Calu3 (cell line): ENCODE measurements around the gene KCTD4. TPM values are rescaled to one million over a fixed set of nuclear protein-coding genes. Genes with fewer than 3 reads are reported as not detected.
A peak's percentile ranks its signal among the peaks of the same experiment; 100 is the strongest.
"Not testable (repeated sequence)": the region's sequence is repeated elsewhere in the genome, so short reads cannot be mapped to it uniquely, and the experiment has no call there.

ENCODE experiments used
- BruUV-seq: library from RNA; stranded (reverse); fragments of 400-500 nt; replicated peaks from 2 replicates; lab custom pipeline; 2021; lab: Mats Ljungman, UMichigan
- CTCF ChIA-PET: fragments of 300-600 bp; sonication (Branson Sonifier 250); formaldehyde crosslinking; loops from one replicate; lab custom pipeline; 2022; ENCODE audit warnings: antibody characterized with exemption; lab: Charles Lee
- DNase-seq: peaks from one replicate; pipeline ENCODE4 v3.0.0; 2022
- H3K27ac Mint-ChIP-seq: one replicate; pipeline ENCODE4 v1.8.0; 2022; ENCODE audit warnings: mixed read lengths; ENCODE audit not compliant: unreplicated experiment
- H3K27me3 Mint-ChIP-seq: one replicate; pipeline ENCODE4 v1.8.0; 2022; ENCODE audit warnings: mixed read lengths; ENCODE audit not compliant: unreplicated experiment
- H3K36me3 Mint-ChIP-seq: one replicate; pipeline ENCODE4 v1.8.0; 2022; ENCODE audit warnings: mild to moderate bottlenecking, moderate library complexity, mixed read lengths; ENCODE audit not compliant: insufficient read depth, unreplicated experiment
- H3K4me1 Mint-ChIP-seq: one replicate; pipeline ENCODE4 v1.8.0; 2022; ENCODE audit warnings: mild to moderate bottlenecking, low read depth, mixed read lengths; ENCODE audit not compliant: unreplicated experiment
- H3K4me3 Mint-ChIP-seq: one replicate; pipeline ENCODE4 v1.8.0; 2022; ENCODE audit warnings: mild to moderate bottlenecking, low read depth, moderate library complexity, mixed read lengths; ENCODE audit not compliant: unreplicated experiment
- H3K9me3 Mint-ChIP-seq: one replicate; pipeline ENCODE4 v1.8.0; 2022; ENCODE audit warnings: low read depth, mixed read lengths; ENCODE audit not compliant: unreplicated experiment
- intact Hi-C: fragments of 100-400 bp; cut with micrococcal nuclease; formaldehyde crosslinking; loops from one replicate; pipeline ENCODE4 v1.10.0; 2022; ENCODE audit not compliant: unreplicated experiment
- total RNA-seq: library from RNA; stranded (reverse); gene quantifications from 2 replicates; pipeline ENCODE4 v1.2.3, GENCODE V29; 2022
- TF ChIP-seq, protein P1 (sequence below): fragments of 200-600 bp; IDR thresholded peaks from one replicate; pipeline ENCODE4 v1.8.0; 2022; ENCODE audit warnings: antibody characterized with exemption; ENCODE audit not compliant: unreplicated experiment

Gene KCTD4
- total RNA-seq, 1 experiment from 2014 or later, result not detected

DNA sequence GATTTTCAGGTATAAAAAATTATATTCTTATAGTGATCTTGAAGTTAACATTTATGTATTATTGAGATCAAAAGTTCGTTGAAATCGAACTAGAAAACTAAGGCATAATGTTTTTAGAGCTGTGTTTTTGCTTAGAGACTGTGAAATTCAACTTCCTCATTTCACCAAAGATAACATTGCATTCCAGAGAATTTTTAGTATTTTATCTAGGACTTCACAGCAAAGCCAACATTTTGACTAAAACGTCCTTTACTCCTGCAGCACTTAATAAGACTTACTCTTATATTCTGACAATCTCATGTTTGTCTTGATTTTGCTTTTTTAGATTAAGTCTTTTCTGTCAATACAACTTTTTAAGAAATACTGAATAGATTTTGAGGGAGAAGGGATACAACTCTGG is 4.7 kb downstream of the KCTD4 start:
- no TSS peak for BruUV-seq
- TF ChIP-seq, protein P1, sequence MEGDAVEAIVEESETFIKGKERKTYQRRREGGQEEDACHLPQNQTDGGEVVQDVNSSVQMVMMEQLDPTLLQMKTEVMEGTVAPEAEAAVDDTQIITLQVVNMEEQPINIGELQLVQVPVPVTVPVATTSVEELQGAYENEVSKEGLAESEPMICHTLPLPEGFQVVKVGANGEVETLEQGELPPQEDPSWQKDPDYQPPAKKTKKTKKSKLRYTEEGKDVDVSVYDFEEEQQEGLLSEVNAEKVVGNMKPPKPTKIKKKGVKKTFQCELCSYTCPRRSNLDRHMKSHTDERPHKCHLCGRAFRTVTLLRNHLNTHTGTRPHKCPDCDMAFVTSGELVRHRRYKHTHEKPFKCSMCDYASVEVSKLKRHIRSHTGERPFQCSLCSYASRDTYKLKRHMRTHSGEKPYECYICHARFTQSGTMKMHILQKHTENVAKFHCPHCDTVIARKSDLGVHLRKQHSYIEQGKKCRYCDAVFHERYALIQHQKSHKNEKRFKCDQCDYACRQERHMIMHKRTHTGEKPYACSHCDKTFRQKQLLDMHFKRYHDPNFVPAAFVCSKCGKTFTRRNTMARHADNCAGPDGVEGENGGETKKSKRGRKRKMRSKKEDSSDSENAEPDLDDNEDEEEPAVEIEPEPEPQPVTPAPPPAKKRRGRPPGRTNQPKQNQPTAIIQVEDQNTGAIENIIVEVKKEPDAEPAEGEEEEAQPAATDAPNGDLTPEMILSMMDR, result no peak
- intact Hi-C loops, result no loop called here
- CTCF ChIA-PET, result no interaction called here
- Mint-ChIP-seq H3K36me3 (no peaks in the 10 kb centered on the region), H3K27ac (no peak overlapping the region), H3K4me3 (no peak overlapping the region), H3K4me1 (peaks cover 35% of the 10 kb centered on the region), H3K9me3 (no peaks in the 10 kb centered on the region), H3K27me3 (no peaks in the 10 kb centered on the region)
- DNase-seq, result no peak

GRCh38 chr13:45195421-45195820 is 5.4 kb downstream of the KCTD4 start:
- CTCF ChIA-PET, result no interaction called here
- TF ChIP-seq, protein P1, result no peak
- no TSS peak for BruUV-seq
- no peaks in the 10 kb centered on the region for H3K27me3 Mint-ChIP-seq
- H3K4me3 Mint-ChIP-seq, result no peak overlapping the region
- no peak for DNase-seq
- H3K36me3 Mint-ChIP-seq, result no peaks in the 10 kb centered on the region
- intact Hi-C loops, result no loop called here
- H3K27ac Mint-ChIP-seq, result no peak overlapping the region
- peaks cover 30% of the 10 kb centered on the region for H3K4me1 Mint-ChIP-seq
- H3K9me3 Mint-ChIP-seq, result no peaks in the 10 kb centered on the region

GRCh38 chr13:45194081-45194939 is 6.5 kb downstream of the KCTD4 start:
- DNase-seq, result no peak
- Mint-ChIP-seq H3K27ac (no peak overlapping the region), H3K36me3 (no peaks in the 10 kb centered on the region), H3K27me3 (no peaks in the 10 kb centered on the region), H3K4me3 (no peak overlapping the region), H3K4me1 (peaks cover 28% of the 10 kb centered on the region), H3K9me3 (no peaks in the 10 kb centered on the region)
- no TSS peak for BruUV-seq
- intact Hi-C loops, result no loop called here
- TF ChIP-seq, protein P1, result no peak
- CTCF ChIA-PET, result no interaction called here

DNA sequence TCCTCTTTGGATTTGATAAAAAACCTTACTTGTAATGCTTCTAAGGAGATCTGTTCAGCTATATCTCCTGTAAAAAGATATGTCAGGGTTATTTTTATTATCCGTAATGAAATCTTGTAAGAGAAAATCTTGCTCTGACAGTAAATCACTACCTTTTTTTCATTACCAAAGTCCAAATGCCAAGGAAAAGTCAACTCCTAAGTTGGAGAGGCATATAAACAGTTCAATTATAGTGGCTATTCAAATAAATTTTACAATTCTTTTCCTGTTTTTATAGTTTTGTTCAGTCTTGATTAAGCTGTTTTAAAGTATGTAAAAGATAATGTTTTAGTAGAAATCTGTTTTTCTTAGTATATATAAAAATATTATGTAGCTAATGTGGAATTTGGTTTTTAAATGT is 9.0 kb downstream of the KCTD4 start:
- no peak for DNase-seq
- Mint-ChIP-seq H3K27me3 (no peaks in the 10 kb centered on the region), H3K36me3 (no peaks in the 10 kb centered on the region), H3K4me1 (peaks cover 16% of the 10 kb centered on the region), H3K9me3 (no peaks in the 10 kb centered on the region), H3K27ac (no peak overlapping the region), H3K4me3 (no peak overlapping the region)
- intact Hi-C loops, result no loop called here
- TF ChIP-seq, protein P1, result no peak
- BruUV-seq, result no TSS peak
- CTCF ChIA-PET, result interaction anchor here (1.3 kb wide), 1 partner anchor 68 kb away, joined by 4 read pairs; no protein-coding TSS in a partner anchor

- H3K36me3 Mint-ChIP-seq, intact Hi-C loops, H3K4me3 Mint-ChIP-seq, H3K4me1 Mint-ChIP-seq, H3K9me3 Mint-ChIP-seq, BruUV-seq, H3K27me3 Mint-ChIP-seq: not testable (repeated sequence)
- CTCF ChIA-PET, result interaction anchor here (0.8 kb wide), 1 partner anchor 30 kb away, joined by 5 read pairs; no protein-coding TSS in a partner anchor
- peak; percentile 46 for DNase-seq
- H3K27ac Mint-ChIP-seq, result peak overlapping the region; percentile 27
These were observed 11.3 kb downstream of the KCTD4 start for GRCh38 chr13:45189511-45189910.

GRCh38 chr13:45189077-45189476 is 11.8 kb downstream of the KCTD4 start:
- H3K36me3 Mint-ChIP-seq, H3K4me3 Mint-ChIP-seq, intact Hi-C loops, DNase-seq, BruUV-seq, H3K27me3 Mint-ChIP-seq, H3K4me1 Mint-ChIP-seq, CTCF ChIA-PET, H3K9me3 Mint-ChIP-seq: not testable (repeated sequence)
- H3K27ac Mint-ChIP-seq, result peak overlapping the region; percentile 27
